ENCODE results near the gene GP1BA. TPM values are rescaled to one million over a fixed set of nuclear protein-coding genes. Genes with fewer than 3 reads are reported as not detected.

GP1BA gene
- total and polyA plus RNA-seq, 10 of the 15 experiments (the other 5 are each of a cell fraction or from before 2014, with no cell fraction given), result 0.04 to 0.67 (median 0.28) TPM; not detected in 1

DNA sequence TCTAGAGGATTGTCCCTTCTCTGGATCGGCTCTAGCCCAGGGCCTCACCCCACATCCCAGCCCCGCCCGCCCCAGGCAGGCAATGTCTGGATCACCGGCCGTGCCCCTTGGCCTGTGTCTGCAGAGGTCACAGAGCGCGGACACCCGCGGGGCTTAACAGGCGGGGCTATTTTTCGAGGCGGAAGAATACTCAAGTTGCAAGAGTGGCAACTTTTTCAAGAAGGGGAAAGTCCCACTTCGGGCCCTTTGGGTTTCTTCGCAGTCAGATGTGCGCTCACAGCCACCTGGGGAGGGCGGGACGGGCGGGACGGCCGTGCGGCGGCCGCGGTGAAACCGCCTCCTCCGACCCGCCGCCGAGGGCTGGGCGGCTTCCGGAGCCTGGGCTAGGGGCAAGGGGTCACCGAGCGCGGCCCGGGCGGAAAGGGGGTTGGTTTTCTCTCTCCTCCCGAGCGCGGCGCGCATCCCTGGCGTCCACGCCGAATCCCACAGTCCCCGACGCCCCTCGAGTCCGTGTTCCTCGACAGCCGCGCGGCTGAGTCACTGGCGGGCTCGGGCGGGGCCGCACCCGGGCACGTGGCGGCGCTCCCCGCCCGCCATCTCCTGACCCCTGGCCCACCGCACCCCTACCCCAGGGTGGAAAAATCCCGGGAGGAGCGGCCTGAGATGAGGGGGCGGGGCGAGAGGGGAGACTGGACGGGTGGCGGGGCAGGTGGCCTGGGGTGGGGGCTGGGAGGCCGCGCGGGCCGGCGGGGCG is 17.4 kb downstream of the GP1BA start (continued):
- no peak for TF ChIP-seq RBBP5 (conservative IDR thresholded peaks at IDR 0.05)
- TF ChIP-seq TBL1XR1 (IDR thresholded peaks at IDR 0.05; ENCODE audit: low read depth, low read length), result no peak
- TF ChIP-seq WRNIP1 (IDR thresholded peaks at IDR 0.05; ENCODE audit: borderline replicate concordance, low read depth, low read length), result no peak
- TF ChIP-seq, protein P1, sequence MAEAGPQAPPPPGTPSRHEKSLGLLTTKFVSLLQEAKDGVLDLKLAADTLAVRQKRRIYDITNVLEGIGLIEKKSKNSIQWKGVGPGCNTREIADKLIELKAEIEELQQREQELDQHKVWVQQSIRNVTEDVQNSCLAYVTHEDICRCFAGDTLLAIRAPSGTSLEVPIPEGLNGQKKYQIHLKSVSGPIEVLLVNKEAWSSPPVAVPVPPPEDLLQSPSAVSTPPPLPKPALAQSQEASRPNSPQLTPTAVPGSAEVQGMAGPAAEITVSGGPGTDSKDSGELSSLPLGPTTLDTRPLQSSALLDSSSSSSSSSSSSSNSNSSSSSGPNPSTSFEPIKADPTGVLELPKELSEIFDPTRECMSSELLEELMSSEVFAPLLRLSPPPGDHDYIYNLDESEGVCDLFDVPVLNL (IDR thresholded peaks at IDR 0.05; ENCODE audit: low read depth, low read length), result no peak
- TF ChIP-seq, protein P2, sequence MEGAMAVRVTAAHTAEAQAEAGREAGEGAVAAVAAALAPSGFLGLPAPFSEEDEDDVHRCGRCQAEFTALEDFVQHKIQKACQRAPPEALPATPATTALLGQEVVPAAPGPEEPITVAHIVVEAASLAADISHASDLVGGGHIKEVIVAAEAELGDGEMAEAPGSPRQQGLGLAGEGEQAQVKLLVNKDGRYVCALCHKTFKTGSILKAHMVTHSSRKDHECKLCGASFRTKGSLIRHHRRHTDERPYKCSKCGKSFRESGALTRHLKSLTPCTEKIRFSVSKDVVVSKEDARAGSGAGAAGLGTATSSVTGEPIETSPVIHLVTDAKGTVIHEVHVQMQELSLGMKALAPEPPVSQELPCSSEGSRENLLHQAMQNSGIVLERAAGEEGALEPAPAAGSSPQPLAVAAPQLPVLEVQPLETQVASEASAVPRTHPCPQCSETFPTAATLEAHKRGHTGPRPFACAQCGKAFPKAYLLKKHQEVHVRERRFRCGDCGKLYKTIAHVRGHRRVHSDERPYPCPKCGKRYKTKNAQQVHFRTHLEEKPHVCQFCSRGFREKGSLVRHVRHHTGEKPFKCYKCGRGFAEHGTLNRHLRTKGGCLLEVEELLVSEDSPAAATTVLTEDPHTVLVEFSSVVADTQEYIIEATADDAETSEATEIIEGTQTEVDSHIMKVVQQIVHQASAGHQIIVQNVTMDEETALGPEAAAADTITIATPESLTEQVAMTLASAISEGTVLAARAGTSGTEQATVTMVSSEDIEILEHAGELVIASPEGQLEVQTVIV (IDR thresholded peaks at IDR 0.05; ENCODE audit: borderline replicate concordance, partially characterized antibody), result no peak
- no peak for TF ChIP-seq SRF (IDR thresholded peaks at IDR 0.05; ENCODE audit: low read depth in 2 of 2, low read length in 2 of 2)
- TF ChIP-seq ZZZ3 (IDR thresholded peaks at IDR 0.05; ENCODE audit: control insufficient read depth, insufficient read length, low read depth), result no peak
- TF ChIP-seq, protein P3, sequence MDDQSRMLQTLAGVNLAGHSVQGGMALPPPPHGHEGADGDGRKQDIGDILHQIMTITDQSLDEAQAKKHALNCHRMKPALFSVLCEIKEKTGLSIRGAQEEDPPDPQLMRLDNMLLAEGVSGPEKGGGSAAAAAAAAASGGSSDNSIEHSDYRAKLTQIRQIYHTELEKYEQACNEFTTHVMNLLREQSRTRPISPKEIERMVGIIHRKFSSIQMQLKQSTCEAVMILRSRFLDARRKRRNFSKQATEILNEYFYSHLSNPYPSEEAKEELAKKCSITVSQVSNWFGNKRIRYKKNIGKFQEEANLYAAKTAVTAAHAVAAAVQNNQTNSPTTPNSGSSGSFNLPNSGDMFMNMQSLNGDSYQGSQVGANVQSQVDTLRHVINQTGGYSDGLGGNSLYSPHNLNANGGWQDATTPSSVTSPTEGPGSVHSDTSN (IDR thresholded peaks at IDR 0.05; ENCODE audit: insufficient replicate concordance, low read depth, low read length), result peak; percentile 75
- peak; percentile 84 for TF ChIP-seq TCF3 (IDR thresholded peaks at IDR 0.05; ENCODE audit: borderline replicate concordance, insufficient read depth, low read depth, low read length)
- TF ChIP-seq CBFB (IDR thresholded peaks at IDR 0.05; ENCODE audit: low read depth), result no peak
- no peak for TF ChIP-seq NR2C2 (IDR thresholded peaks at IDR 0.05; ENCODE audit: borderline replicate concordance, control insufficient read depth, insufficient read length, low read depth)
- TF ChIP-seq CHD2 (IDR thresholded peaks at IDR 0.05; ENCODE audit: borderline replicate concordance, low read depth, low read length), result peak; percentile 79
- TF ChIP-seq TARDBP (IDR thresholded peaks at IDR 0.05; ENCODE audit: borderline replicate concordance), result no peak; the same call in 1 of the 2 replicates
- peak; percentile 23; the same call in 1 of the 2 replicates for TF ChIP-seq NR2C1 (IDR thresholded peaks at IDR 0.05)
- TF ChIP-seq, protein P4, sequence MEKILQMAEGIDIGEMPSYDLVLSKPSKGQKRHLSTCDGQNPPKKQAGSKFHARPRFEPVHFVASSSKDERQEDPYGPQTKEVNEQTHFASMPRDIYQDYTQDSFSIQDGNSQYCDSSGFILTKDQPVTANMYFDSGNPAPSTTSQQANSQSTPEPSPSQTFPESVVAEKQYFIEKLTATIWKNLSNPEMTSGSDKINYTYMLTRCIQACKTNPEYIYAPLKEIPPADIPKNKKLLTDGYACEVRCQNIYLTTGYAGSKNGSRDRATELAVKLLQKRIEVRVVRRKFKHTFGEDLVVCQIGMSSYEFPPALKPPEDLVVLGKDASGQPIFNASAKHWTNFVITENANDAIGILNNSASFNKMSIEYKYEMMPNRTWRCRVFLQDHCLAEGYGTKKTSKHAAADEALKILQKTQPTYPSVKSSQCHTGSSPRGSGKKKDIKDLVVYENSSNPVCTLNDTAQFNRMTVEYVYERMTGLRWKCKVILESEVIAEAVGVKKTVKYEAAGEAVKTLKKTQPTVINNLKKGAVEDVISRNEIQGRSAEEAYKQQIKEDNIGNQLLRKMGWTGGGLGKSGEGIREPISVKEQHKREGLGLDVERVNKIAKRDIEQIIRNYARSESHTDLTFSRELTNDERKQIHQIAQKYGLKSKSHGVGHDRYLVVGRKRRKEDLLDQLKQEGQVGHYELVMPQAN (conservative IDR thresholded peaks at IDR 0.05), result no peak
- TF ChIP-seq, protein P5, sequence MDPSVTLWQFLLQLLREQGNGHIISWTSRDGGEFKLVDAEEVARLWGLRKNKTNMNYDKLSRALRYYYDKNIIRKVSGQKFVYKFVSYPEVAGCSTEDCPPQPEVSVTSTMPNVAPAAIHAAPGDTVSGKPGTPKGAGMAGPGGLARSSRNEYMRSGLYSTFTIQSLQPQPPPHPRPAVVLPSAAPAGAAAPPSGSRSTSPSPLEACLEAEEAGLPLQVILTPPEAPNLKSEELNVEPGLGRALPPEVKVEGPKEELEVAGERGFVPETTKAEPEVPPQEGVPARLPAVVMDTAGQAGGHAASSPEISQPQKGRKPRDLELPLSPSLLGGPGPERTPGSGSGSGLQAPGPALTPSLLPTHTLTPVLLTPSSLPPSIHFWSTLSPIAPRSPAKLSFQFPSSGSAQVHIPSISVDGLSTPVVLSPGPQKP (IDR thresholded peaks at IDR 0.05; ENCODE audit: low read depth, low read length), result 0 out of 2 replicates have a peak, but pooled peaks have one; percentile 37
- TF ChIP-seq, protein P6, sequence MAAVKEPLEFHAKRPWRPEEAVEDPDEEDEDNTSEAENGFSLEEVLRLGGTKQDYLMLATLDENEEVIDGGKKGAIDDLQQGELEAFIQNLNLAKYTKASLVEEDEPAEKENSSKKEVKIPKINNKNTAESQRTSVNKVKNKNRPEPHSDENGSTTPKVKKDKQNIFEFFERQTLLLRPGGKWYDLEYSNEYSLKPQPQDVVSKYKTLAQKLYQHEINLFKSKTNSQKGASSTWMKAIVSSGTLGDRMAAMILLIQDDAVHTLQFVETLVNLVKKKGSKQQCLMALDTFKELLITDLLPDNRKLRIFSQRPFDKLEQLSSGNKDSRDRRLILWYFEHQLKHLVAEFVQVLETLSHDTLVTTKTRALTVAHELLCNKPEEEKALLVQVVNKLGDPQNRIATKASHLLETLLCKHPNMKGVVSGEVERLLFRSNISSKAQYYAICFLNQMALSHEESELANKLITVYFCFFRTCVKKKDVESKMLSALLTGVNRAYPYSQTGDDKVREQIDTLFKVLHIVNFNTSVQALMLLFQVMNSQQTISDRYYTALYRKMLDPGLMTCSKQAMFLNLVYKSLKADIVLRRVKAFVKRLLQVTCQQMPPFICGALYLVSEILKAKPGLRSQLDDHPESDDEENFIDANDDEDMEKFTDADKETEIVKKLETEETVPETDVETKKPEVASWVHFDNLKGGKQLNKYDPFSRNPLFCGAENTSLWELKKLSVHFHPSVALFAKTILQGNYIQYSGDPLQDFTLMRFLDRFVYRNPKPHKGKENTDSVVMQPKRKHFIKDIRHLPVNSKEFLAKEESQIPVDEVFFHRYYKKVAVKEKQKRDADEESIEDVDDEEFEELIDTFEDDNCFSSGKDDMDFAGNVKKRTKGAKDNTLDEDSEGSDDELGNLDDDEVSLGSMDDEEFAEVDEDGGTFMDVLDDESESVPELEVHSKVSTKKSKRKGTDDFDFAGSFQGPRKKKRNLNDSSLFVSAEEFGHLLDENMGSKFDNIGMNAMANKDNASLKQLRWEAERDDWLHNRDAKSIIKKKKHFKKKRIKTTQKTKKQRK (IDR thresholded peaks at IDR 0.05; ENCODE audit: low read depth, low read length), result no peak
